ENCODE data around the gene LPP. TPM values are rescaled to one million over a fixed set of nuclear protein-coding genes. Genes with fewer than 3 reads are reported as not detected.
A peak's percentile ranks its signal among the peaks of the same experiment; 100 is the strongest.

Gene LPP
- total RNA-seq, 1 experiment from 2014 or later, result 17.4 TPM

GRCh38 chr3:188854772-188855149 is 700.8 kb downstream of the LPP start:
- DNase-seq (ENCODE audit: low read depth), result no peak

- no peak for DNase-seq (ENCODE audit: low read depth)
Measured at GRCh38 chr3:188855675-188856074, 701.7 kb downstream of the LPP start.

- peak; percentile 41 for DNase-seq (ENCODE audit: low read depth)
Measured at GRCh38 chr3:188860147-188860546, 706.2 kb downstream of the LPP start.

- peak; percentile 51 for DNase-seq (ENCODE audit: low read depth)
Measured at GRCh38 chr3:188861842-188862744, 708.1 kb downstream of the LPP start.

GRCh38 chr3:188863999-188864406 is 710.0 kb downstream of the LPP start:
- no peak for DNase-seq (ENCODE audit: low read depth)

- DNase-seq (ENCODE audit: low read depth), result no peak
Measured at GRCh38 chr3:188867691-188868265, 713.8 kb downstream of the LPP start.

GRCh38 chr3:188868803-188869202 is 714.8 kb downstream of the LPP start:
- DNase-seq (ENCODE audit: low read depth), result no peak

GRCh38 chr3:188869628-188870027 is 715.7 kb downstream of the LPP start:
- DNase-seq (ENCODE audit: low read depth), result peak; percentile 59

GRCh38 chr3:188870431-188870830 is 716.5 kb downstream of the LPP start:
- DNase-seq (ENCODE audit: low read depth), result no peak

- DNase-seq (ENCODE audit: low read depth), result no peak
Measured at GRCh38 chr3:188874576-188874975, 720.6 kb downstream of the LPP start.

- no peak for DNase-seq (ENCODE audit: low read depth)
Measured at GRCh38 chr3:188875413-188875812, 721.5 kb downstream of the LPP start.

- no peak for DNase-seq (ENCODE audit: low read depth)
Measured at GRCh38 chr3:188876370-188876769, 722.4 kb downstream of the LPP start.

GRCh38 chr3:188877381-188877780 is 723.4 kb downstream of the LPP start:
- DNase-seq (ENCODE audit: low read depth), result no peak

GRCh38 chr3:188878076-188878475 is 724.1 kb downstream of the LPP start:
- DNase-seq (ENCODE audit: low read depth), result no peak

- DNase-seq (ENCODE audit: low read depth), result peak; percentile 90
Measured at GRCh38 chr3:188881954-188882641, 728.1 kb downstream of the LPP start.

GRCh38 chr3:188884299-188885043 is 730.5 kb downstream of the LPP start:
- DNase-seq (ENCODE audit: low read depth), result no peak

- no peak for DNase-seq (ENCODE audit: low read depth)
Measured at GRCh38 chr3:188888321-188889053, 734.5 kb downstream of the LPP start.

- DNase-seq (ENCODE audit: low read depth), result no peak
Measured at GRCh38 chr3:188889054-188889491, 735.1 kb downstream of the LPP start.

- DNase-seq (ENCODE audit: low read depth), result peak; percentile 80
Measured at GRCh38 chr3:188890572-188891270, 736.8 kb downstream of the LPP start.

GRCh38 chr3:188899881-188900280 is 745.9 kb downstream of the LPP start:
- DNase-seq (ENCODE audit: low read depth), result no peak
